ENCODE measurements around the gene HYAL2.

DNA sequence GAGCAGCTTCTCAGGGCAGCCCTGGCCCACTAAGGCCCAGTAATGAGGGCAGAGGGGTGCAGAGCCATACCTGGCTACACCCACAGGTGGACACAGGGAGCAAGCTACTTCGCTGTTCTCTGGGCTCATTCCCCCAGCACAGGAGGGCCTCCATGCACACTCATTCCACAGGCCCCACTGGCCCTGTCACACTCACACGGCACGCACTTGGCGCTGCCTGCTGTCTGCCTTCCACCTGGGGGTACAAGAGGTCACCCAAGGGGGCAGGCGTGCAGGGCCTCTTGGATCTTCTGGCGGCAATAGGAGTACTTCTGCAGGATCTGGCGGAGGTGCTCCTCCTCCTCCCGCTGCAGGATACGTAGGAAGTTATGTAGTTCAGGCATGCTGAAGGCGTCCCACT, 7.8 kb upstream of the HYAL2 start:
- TF ChIP-seq EZH2 (IDR thresholded peaks at IDR 0.05; ENCODE audit: low read depth) = no peak
- TF ChIP-seq, protein P1, sequence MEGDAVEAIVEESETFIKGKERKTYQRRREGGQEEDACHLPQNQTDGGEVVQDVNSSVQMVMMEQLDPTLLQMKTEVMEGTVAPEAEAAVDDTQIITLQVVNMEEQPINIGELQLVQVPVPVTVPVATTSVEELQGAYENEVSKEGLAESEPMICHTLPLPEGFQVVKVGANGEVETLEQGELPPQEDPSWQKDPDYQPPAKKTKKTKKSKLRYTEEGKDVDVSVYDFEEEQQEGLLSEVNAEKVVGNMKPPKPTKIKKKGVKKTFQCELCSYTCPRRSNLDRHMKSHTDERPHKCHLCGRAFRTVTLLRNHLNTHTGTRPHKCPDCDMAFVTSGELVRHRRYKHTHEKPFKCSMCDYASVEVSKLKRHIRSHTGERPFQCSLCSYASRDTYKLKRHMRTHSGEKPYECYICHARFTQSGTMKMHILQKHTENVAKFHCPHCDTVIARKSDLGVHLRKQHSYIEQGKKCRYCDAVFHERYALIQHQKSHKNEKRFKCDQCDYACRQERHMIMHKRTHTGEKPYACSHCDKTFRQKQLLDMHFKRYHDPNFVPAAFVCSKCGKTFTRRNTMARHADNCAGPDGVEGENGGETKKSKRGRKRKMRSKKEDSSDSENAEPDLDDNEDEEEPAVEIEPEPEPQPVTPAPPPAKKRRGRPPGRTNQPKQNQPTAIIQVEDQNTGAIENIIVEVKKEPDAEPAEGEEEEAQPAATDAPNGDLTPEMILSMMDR (conservative IDR thresholded peaks at IDR 0.05) = no peak

All from PC-9 (cell line).